ENCODE data around the gene AQP1. TPM values are rescaled to one million over a fixed set of nuclear protein-coding genes. Genes with fewer than 3 reads are reported as not detected.

AQP1 gene
- total RNA-seq, 2 experiments from 2014 or later = 0.23 TPM; not detected in 1

GRCh38 chr7:30917216-30917893 lies 5.7 kb downstream of the AQP1 start:
- no peaks in the 10 kb centered on the region for H3K4me1 Mint-ChIP-seq (ENCODE audit: low read depth)
- H3K9me3 Mint-ChIP-seq (ENCODE audit: insufficient read depth) = no peaks in the 10 kb centered on the region
- DNase-seq = no peak
- CTCF ChIA-PET = no interaction called here
- H3K27me3 Mint-ChIP-seq (ENCODE audit: low read depth) = no peaks in the 10 kb centered on the region
- H3K4me3 Mint-ChIP-seq = no peak overlapping the region
- no peak for ATAC-seq
- POLR2A ChIA-PET = no interaction called here
- H3K27ac Mint-ChIP-seq = no peak overlapping the region
- no peaks in the 10 kb centered on the region for H3K36me3 Mint-ChIP-seq (ENCODE audit: low read depth)

GRCh38 chr7:30918676-30919075 lies 7.0 kb downstream of the AQP1 start:
- ATAC-seq = no peak
- Mint-ChIP-seq H3K4me3 (no peak overlapping the region), H3K27me3 (ENCODE audit: low read depth) (no peaks in the 10 kb centered on the region), H3K9me3 (ENCODE audit: insufficient read depth) (no peaks in the 10 kb centered on the region), H3K4me1 (ENCODE audit: low read depth) (no peaks in the 10 kb centered on the region), H3K27ac (no peak overlapping the region), H3K36me3 (ENCODE audit: low read depth) (no peaks in the 10 kb centered on the region)
- ChIA-PET POLR2A (no interaction called here), CTCF (no interaction called here)
- no peak for DNase-seq

GRCh38 chr7:30920021-30920583 lies 8.4 kb downstream of the AQP1 start:
- H3K9me3 Mint-ChIP-seq (ENCODE audit: insufficient read depth) = no peaks in the 10 kb centered on the region
- ChIA-PET CTCF (no interaction called here), POLR2A (no interaction called here)

GRCh38 chr7:30920584-30921539 lies 9.2 kb downstream of the AQP1 start:
- Mint-ChIP-seq H3K27me3 (ENCODE audit: low read depth) (no peaks in the 10 kb centered on the region), H3K27ac (no peak overlapping the region), H3K4me3 (no peak overlapping the region), H3K4me1 (ENCODE audit: low read depth) (no peaks in the 10 kb centered on the region), H3K36me3 (ENCODE audit: low read depth) (no peaks in the 10 kb centered on the region), H3K9me3 (ENCODE audit: insufficient read depth) (no peaks in the 10 kb centered on the region)
- ChIA-PET CTCF (no interaction called here), POLR2A (no interaction called here)
- DNase-seq = no peak
- ATAC-seq = no peak

More at GRCh38 chr7:30920021-30920583, 8.4 kb downstream of the AQP1 start:
- Mint-ChIP-seq H3K27me3 (ENCODE audit: low read depth) (no peaks in the 10 kb centered on the region), H3K4me3 (no peak overlapping the region), H3K4me1 (ENCODE audit: low read depth) (no peaks in the 10 kb centered on the region), H3K27ac (no peak overlapping the region), H3K36me3 (ENCODE audit: low read depth) (no peaks in the 10 kb centered on the region)
- no peak for DNase-seq
- ATAC-seq = no peak

GRCh38 chr7:30921540-30922401 lies 10.1 kb downstream of the AQP1 start:
- ChIA-PET POLR2A (no interaction called here), CTCF (no interaction called here)
- ATAC-seq (no peak), DNase-seq (no peak)
- H3K36me3 Mint-ChIP-seq (ENCODE audit: low read depth) = no peaks in the 10 kb centered on the region
- H3K4me1 Mint-ChIP-seq (ENCODE audit: low read depth) = no peaks in the 10 kb centered on the region
- H3K4me3 Mint-ChIP-seq = no peak overlapping the region
- no peak overlapping the region for H3K27ac Mint-ChIP-seq
- no peaks in the 10 kb centered on the region for H3K27me3 Mint-ChIP-seq (ENCODE audit: low read depth)
- no peaks in the 10 kb centered on the region for H3K9me3 Mint-ChIP-seq (ENCODE audit: insufficient read depth)

- Mint-ChIP-seq H3K27me3 (ENCODE audit: low read depth) (no peaks in the 10 kb centered on the region), H3K4me3 (no peak overlapping the region)
- DNase-seq = no peak
These were observed 10.9 kb downstream of the AQP1 start for GRCh38 chr7:30922596-30922995.

GRCh38 chr7:30923009-30923773 lies 11.5 kb downstream of the AQP1 start:
- Mint-ChIP-seq H3K9me3 (ENCODE audit: insufficient read depth) (peaks cover 8% of the 10 kb centered on the region), H3K36me3 (ENCODE audit: low read depth) (no peaks in the 10 kb centered on the region), H3K27me3 (ENCODE audit: low read depth) (no peaks in the 10 kb centered on the region), H3K27ac (no peak overlapping the region), H3K4me1 (ENCODE audit: low read depth) (no peaks in the 10 kb centered on the region), H3K4me3 (no peak overlapping the region)
- ATAC-seq = no peak
- no peak for DNase-seq
- ChIA-PET POLR2A (no interaction called here), CTCF (interaction anchor here (1.1 kb wide), 1 partner anchor 16 kb away, joined by 3 read pairs; no protein-coding TSS in a partner anchor)

More at GRCh38 chr7:30922596-30922995, 10.9 kb downstream of the AQP1 start:
- peaks cover 3% of the 10 kb centered on the region for H3K9me3 Mint-ChIP-seq (ENCODE audit: insufficient read depth)
- H3K36me3 Mint-ChIP-seq (ENCODE audit: low read depth) = no peaks in the 10 kb centered on the region
- H3K4me1 Mint-ChIP-seq (ENCODE audit: low read depth) = no peaks in the 10 kb centered on the region
- CTCF ChIA-PET = no interaction called here
- POLR2A ChIA-PET = no interaction called here
- ATAC-seq = no peak
- H3K27ac Mint-ChIP-seq = no peak overlapping the region

- Mint-ChIP-seq H3K27me3 (ENCODE audit: low read depth) (no peaks in the 10 kb centered on the region), H3K27ac (no peak overlapping the region), H3K4me1 (ENCODE audit: low read depth) (no peaks in the 10 kb centered on the region), H3K4me3 (no peak overlapping the region), H3K9me3 (ENCODE audit: insufficient read depth) (peaks cover 8% of the 10 kb centered on the region), H3K36me3 (ENCODE audit: low read depth) (no peaks in the 10 kb centered on the region)
- DNase-seq (no peak), ATAC-seq (no peak)
- POLR2A ChIA-PET = no interaction called here
- CTCF ChIA-PET = interaction anchor here (1.1 kb wide), 1 partner anchor 16 kb away, joined by 3 read pairs; no protein-coding TSS in a partner anchor
These were observed 12.2 kb downstream of the AQP1 start for GRCh38 chr7:30923774-30924413.

- H3K9me3 Mint-ChIP-seq (ENCODE audit: insufficient read depth) = peaks cover 8% of the 10 kb centered on the region
- no peak for DNase-seq
- no peaks in the 10 kb centered on the region for H3K4me1 Mint-ChIP-seq (ENCODE audit: low read depth)
- H3K27me3 Mint-ChIP-seq (ENCODE audit: low read depth) = peaks cover 3% of the 10 kb centered on the region
- POLR2A ChIA-PET = no interaction called here
- no peak for ATAC-seq
- CTCF ChIA-PET = interaction anchor here (1.0 kb wide), 1 partner anchor 15 kb away, joined by 3 read pairs; no protein-coding TSS in a partner anchor
- no peak overlapping the region for H3K27ac Mint-ChIP-seq
- no peaks in the 10 kb centered on the region for H3K36me3 Mint-ChIP-seq (ENCODE audit: low read depth)
- no peak overlapping the region for H3K4me3 Mint-ChIP-seq
These were observed 13.0 kb downstream of the AQP1 start for GRCh38 chr7:30924624-30925023.

- H3K27ac Mint-ChIP-seq = no peak overlapping the region
- DNase-seq (no peak), ATAC-seq (no peak)
- POLR2A ChIA-PET = no interaction called here
- CTCF ChIA-PET = interaction anchor here (1.0 kb wide), 1 partner anchor 14 kb away, joined by 3 read pairs; no protein-coding TSS in a partner anchor
- no peaks in the 10 kb centered on the region for H3K4me1 Mint-ChIP-seq (ENCODE audit: low read depth)
- H3K4me3 Mint-ChIP-seq = no peak overlapping the region
- H3K27me3 Mint-ChIP-seq (ENCODE audit: low read depth) = peaks cover 7% of the 10 kb centered on the region
- no peaks in the 10 kb centered on the region for H3K36me3 Mint-ChIP-seq (ENCODE audit: low read depth)
- H3K9me3 Mint-ChIP-seq (ENCODE audit: insufficient read depth) = peaks cover 8% of the 10 kb centered on the region
These were observed 13.5 kb downstream of the AQP1 start for GRCh38 chr7:30925117-30925516.
